Gastroesophageal sphincter (tissue), 4 donors: Measurements from ENCODE around the gene TXNDC17. TPM values are rescaled to one million over a fixed set of nuclear protein-coding genes. Genes with fewer than 3 reads are reported as not detected.

ENCODE experiments used
- ATAC-seq: fragments of 150-250 bp; one replicate; pipeline ENCODE4 v1.9.1; 2016; ENCODE audit warnings: mild to moderate bottlenecking, moderate library complexity
- H3K27ac ChIP-seq, 4 donors: fragments of 200-600 bp; sonication (generic) in 3 of 4; 1 replicate in 3 of 4; 2 replicates in 1 of 4; pipeline ENCODE4 v1.5.1; 2016 to 2019
- H3K27me3 ChIP-seq: fragments of 200-600 bp; sonication (generic); one replicate; pipeline ENCODE4 v1.5.1; 2019
- H3K36me3 ChIP-seq, 2 donors: fragments of 200-600 bp; sonication (generic); one replicate each; pipeline ENCODE4 v1.5.1; 2019; ENCODE audit warnings: control low read depth in 1 of 2
- H3K4me1 ChIP-seq, 3 donors: fragments of 200-600 bp; sonication (generic); 1 replicate in 2 of 3; 2 replicates in 1 of 3; pipeline ENCODE4 v1.5.1; 2016 to 2019; ENCODE audit warnings: control low read depth in 2 of 3
- H3K4me3 ChIP-seq, 2 donors: fragments of 200-600 bp; sonication (generic); one replicate each; pipeline ENCODE4 v1.5.1; 2019; ENCODE audit warnings: mild to moderate bottlenecking in 1 of 2, moderate library complexity in 1 of 2
- H3K9me3 ChIP-seq, 3 donors: fragments of 200-600 bp; sonication (generic); one replicate each; pipeline ENCODE4 v1.5.1; 2017 to 2019; ENCODE audit warnings: control low read depth in 2 of 3
- CTCF ChIP-seq, 4 experiments: fragments of 200-600 bp in 2 of 4; fragments of 450-650 bp in 2 of 4; sonication (generic) in 1 of 4; IDR thresholded peaks; one replicate each; pipeline ENCODE4 v1.5.1; 2017 to 2019; ENCODE audit warnings: antibody characterized with exemption in 4 of 4, mild to moderate bottlenecking in 2 of 4, moderate library complexity in 2 of 4
- EP300 ChIP-seq: sonication (generic); formaldehyde crosslinking; IDR thresholded peaks from one replicate; pipeline ENCODE4 v1.6.1; 2017; ENCODE audit warnings: antibody characterized with exemption, mild to moderate bottlenecking
- POLR2A ChIP-seq, 2 donors: fragments of 450-650 bp; IDR thresholded peaks; one replicate each; pipeline ENCODE4 v1.6.1; 2017; ENCODE audit warnings: antibody characterized with exemption in 2 of 2, mild to moderate bottlenecking in 2 of 2, moderate library complexity in 1 of 2
- POLR2AphosphoS5 ChIP-seq: sonication (generic); formaldehyde crosslinking; IDR thresholded peaks from one replicate; pipeline ENCODE4 v1.6.1; 2017; ENCODE audit warnings: antibody characterized with exemption
- WGBS, 2 donors: methylation state at CpG; one replicate each; pipeline ENCODE4 v1.1.5; 2018; ENCODE audit warnings: low coverage in 1 of 2; 5-methylcytosine and 5-hydroxymethylcytosine counted together
- total RNA-seq, 4 donors: library from RNA; depleted of rRNA; stranded (reverse); fragments of >200 nt; gene quantifications; one replicate each; pipeline ENCODE4 v1.1.0, GENCODE V29; 2016

Gene TXNDC17
- total RNA-seq, 4 donors from 2014 or later: 41.2 to 85.8 (median 68.2) TPM

- WGBS, 2 donors: 57 to 77% methylated on average over 6 to 8 of the region's 10 CpGs
- no peaks in the 10 kb centered on the region for H3K9me3 ChIP-seq
- no peak overlapping the region for H3K27ac ChIP-seq
- peaks cover 54% of the 10 kb centered on the region for H3K27me3 ChIP-seq
- no peak overlapping the region for H3K4me3 ChIP-seq
- H3K4me1 ChIP-seq: no peaks in the 10 kb centered on the region
- no peak for ATAC-seq
- no peak for TF ChIP-seq EP300
- no peak for TF ChIP-seq POLR2AphosphoS5
- TF ChIP-seq CTCF (IDR thresholded peaks at IDR 0.05): no peak
- no peak for TF ChIP-seq POLR2A (IDR thresholded peaks at IDR 0.05)
- H3K36me3 ChIP-seq: no peaks in the 10 kb centered on the region
Measured at GRCh38 chr17:6669479-6670212, 28.8 kb downstream of the TXNDC17 start.

GRCh38 chr17:6670571-6670970 is 29.7 kb downstream of the TXNDC17 start:
- no peak overlapping the region for H3K4me3 ChIP-seq
- TF ChIP-seq POLR2A (IDR thresholded peaks at IDR 0.05) (no peak), CTCF (IDR thresholded peaks at IDR 0.05) (no peak), POLR2AphosphoS5 (no peak), EP300 (no peak)
- H3K27me3 ChIP-seq: peaks cover 60% of the 10 kb centered on the region
- 82 to 89% methylated on average over 7 to 8 of the region's 8 CpGs for WGBS, 2 donors
- H3K9me3 ChIP-seq: no peaks in the 10 kb centered on the region
- no peak for ATAC-seq
- no peaks in the 10 kb centered on the region for H3K36me3 ChIP-seq
- H3K27ac ChIP-seq: no peak overlapping the region
- no peaks in the 10 kb centered on the region for H3K4me1 ChIP-seq

DNA sequence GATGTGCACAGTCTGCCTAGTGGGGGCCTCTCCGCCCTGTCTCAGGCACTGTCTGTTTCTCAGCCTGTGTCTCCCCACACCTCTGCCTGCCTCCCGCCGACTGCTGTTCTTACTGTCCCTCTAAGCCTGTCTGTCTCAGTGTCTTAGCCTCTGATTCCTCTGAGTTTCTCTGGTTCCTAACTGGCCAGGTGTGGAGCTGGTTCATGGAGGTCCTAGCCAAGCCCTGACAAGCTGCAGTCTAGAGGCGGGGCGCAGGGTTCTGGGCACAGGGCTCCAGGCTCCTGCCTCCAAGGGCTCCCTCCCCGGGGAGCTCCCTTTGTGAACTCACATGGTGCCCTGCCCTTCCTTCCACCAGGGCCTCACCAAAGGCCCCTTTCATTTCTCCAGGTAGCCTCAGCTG is 30.1 kb downstream of the TXNDC17 start:
- H3K4me1 ChIP-seq: no peaks in the 10 kb centered on the region
- H3K9me3 ChIP-seq: no peaks in the 10 kb centered on the region
- no peak for ATAC-seq
- peaks cover 60% of the 10 kb centered on the region for H3K27me3 ChIP-seq
- 100% methylated on average over 1 of the region's 6 CpGs; no CpG with 5 or more reads in 1 of the 2 donors for WGBS, 2 donors
- H3K4me3 ChIP-seq: no peak overlapping the region
- H3K27ac ChIP-seq: no peak overlapping the region
- no peaks in the 10 kb centered on the region for H3K36me3 ChIP-seq
- TF ChIP-seq POLR2A (IDR thresholded peaks at IDR 0.05): no peak
- no peak for TF ChIP-seq CTCF (IDR thresholded peaks at IDR 0.05)
- TF ChIP-seq POLR2AphosphoS5: no peak
- no peak for TF ChIP-seq EP300

DNA sequence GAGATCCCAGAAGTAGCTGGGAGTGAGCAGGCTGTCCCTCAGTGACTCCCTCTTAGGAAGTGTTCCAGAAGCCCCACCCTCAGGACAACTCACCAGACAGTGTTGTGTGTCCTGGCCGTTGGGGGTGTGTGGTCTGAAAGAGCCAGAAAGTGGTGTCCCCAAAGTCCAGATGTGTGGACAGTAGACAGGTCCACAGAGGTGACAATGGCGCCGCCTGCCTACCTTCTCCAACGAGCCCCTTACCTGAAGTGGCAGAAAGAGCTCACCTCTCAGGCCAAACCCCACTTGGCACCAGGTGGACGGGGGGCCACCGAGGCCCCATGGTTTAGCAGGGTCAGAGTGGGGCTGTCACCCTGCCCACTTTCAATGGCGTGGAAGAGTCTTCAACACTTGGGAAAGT is 30.6 kb downstream of the TXNDC17 start:
- TF ChIP-seq POLR2AphosphoS5: no peak
- TF ChIP-seq CTCF (IDR thresholded peaks at IDR 0.05): no peak
- TF ChIP-seq EP300: no peak
- no peak for TF ChIP-seq POLR2A (IDR thresholded peaks at IDR 0.05)
- WGBS, 2 donors: 60% methylated on average over 1 of the region's 7 CpGs; no CpG with 5 or more reads in 1 of the 2 donors
- ATAC-seq: no peak
- peaks cover 64% of the 10 kb centered on the region for H3K27me3 ChIP-seq
- H3K4me3 ChIP-seq: no peak overlapping the region
- no peaks in the 10 kb centered on the region for H3K9me3 ChIP-seq
- H3K36me3 ChIP-seq: no peaks in the 10 kb centered on the region
- no peaks in the 10 kb centered on the region for H3K4me1 ChIP-seq
- no peak overlapping the region for H3K27ac ChIP-seq

DNA sequence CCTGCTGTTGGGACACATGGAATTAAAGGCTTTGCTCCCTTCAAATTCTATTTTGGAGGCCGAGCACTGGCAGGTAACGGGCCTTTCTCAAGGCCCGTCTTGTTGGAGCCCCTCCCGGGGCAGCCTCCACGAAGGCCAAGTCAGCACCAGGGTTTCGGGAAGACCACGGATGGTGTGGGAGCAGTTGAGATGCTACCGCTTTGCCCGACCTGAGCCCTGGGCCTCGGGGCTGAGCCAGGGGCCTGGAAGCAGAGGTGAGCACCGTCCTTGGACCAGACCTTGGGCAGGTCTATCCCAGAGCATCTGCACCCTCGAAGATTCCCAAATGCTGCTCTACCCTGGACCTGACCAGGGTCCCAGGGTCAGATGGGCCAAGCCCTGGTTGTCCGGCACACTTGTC is 33.7 kb downstream of the TXNDC17 start:
- Histone ChIP-seq H3K27me3 (peaks cover 72% of the 10 kb centered on the region), H3K9me3 (no peaks in the 10 kb centered on the region), H3K4me1 (no peaks in the 10 kb centered on the region), H3K4me3 (no peak overlapping the region), H3K27ac (no peak overlapping the region), H3K36me3 (no peaks in the 10 kb centered on the region)
- ATAC-seq: no peak
- TF ChIP-seq POLR2A (IDR thresholded peaks at IDR 0.05) (no peak), EP300 (no peak), CTCF (IDR thresholded peaks at IDR 0.05) (no peak), POLR2AphosphoS5 (no peak)
- 69% methylated on average over 3 of the region's 13 CpGs; no CpG with 5 or more reads in 1 of the 2 donors for WGBS, 2 donors
